IMR-90 (cell line): ENCODE measurements around the gene SNX22. TPM values are rescaled to one million over a fixed set of nuclear protein-coding genes. Genes with fewer than 3 reads are reported as not detected.

Experiments
- ATAC-seq: fragments of 200-7000 bp; cut with Tn5 transposase; 2 replicates; pipeline ENCODE4 v1.9.1; 2020; ENCODE audit warnings: low read depth, mild to moderate bottlenecking, moderate library complexity
- BruUV-seq: library from RNA; stranded (reverse); fragments of 400-500 nt; replicated peaks from 2 replicates; lab custom pipeline; 2021; lab: Mats Ljungman, UMichigan
- CTCF ChIA-PET: fragments of 300-600 bp; formaldehyde crosslinking; extraction: SDS; loops from one replicate; lab custom pipeline; 2021; ENCODE audit warnings: antibody characterized with exemption; lab: Yijun Ruan, JAX
- POLR2A ChIA-PET: fragments of 300-600 bp; sonication (Branson Sonifier 250); formaldehyde crosslinking; loops from one replicate; lab custom pipeline; 2022; ENCODE audit warnings: antibody characterized with exemption; ENCODE audit not compliant: unreplicated experiment; lab: Charles Lee
- DNase-seq: peaks from one replicate; pipeline ENCODE4 v3.0.0; 2013
- H2AFZ ChIP-seq: replicated peaks from 2 replicates; pipeline ENCODE3; 2013; ENCODE audit warnings: low read length, mild to moderate bottlenecking; ENCODE audit not compliant: poor library complexity
- H2AK5ac ChIP-seq: 2 replicates; pipeline ENCODE4 v1.6.1; 2013; ENCODE audit warnings: low read depth, low read length, inconsistent platforms
- H2AK9ac ChIP-seq: replicated peaks from 2 replicates; pipeline ENCODE3; 2013; ENCODE audit warnings: mild to moderate bottlenecking, low read depth, low read length, moderate library complexity; ENCODE audit not compliant: poor library complexity
- H2BK120ac ChIP-seq: 2 replicates; pipeline ENCODE4 v1.6.1; 2013; ENCODE audit warnings: low read depth, low read length, inconsistent platforms
- H2BK15ac ChIP-seq: 3 replicates; pipeline ENCODE4 v1.6.1; 2013; ENCODE audit warnings: low read depth, low read length, inconsistent platforms
- H2BK20ac ChIP-seq: 2 replicates; pipeline ENCODE4 v1.6.1; 2013; ENCODE audit warnings: low read depth, mild to moderate bottlenecking, inconsistent platforms, low read length, moderate library complexity
- H2BK5ac ChIP-seq: 2 replicates; pipeline ENCODE4 v1.6.1; 2013; ENCODE audit warnings: mild to moderate bottlenecking, low read depth, low read length, inconsistent platforms; ENCODE audit not compliant: poor library complexity, severe bottlenecking
- H3K14ac ChIP-seq: replicated peaks from 2 replicates; pipeline ENCODE4 v1.6.1; 2013; ENCODE audit warnings: low read depth, low read length, inconsistent platforms
- H3K18ac ChIP-seq: 2 replicates; pipeline ENCODE4 v1.6.1; 2013; ENCODE audit warnings: low read depth, low read length, control low read depth
- H3K23ac ChIP-seq: 2 replicates; pipeline ENCODE4 v1.6.1; 2013; ENCODE audit warnings: low read depth, low read length, inconsistent platforms
- H3K27ac ChIP-seq: 2 replicates; pipeline ENCODE4 v1.5.1; 2013; ENCODE audit warnings: mild to moderate bottlenecking, control low read depth, low read length; ENCODE audit not compliant: insufficient read depth
- H3K27me3 ChIP-seq: 2 replicates; pipeline ENCODE4 v1.6.1; 2013; ENCODE audit warnings: low read length; ENCODE audit not compliant: control insufficient read depth, insufficient read depth
- H3K36me3 ChIP-seq: 2 replicates; pipeline ENCODE4 v1.6.1; 2013; ENCODE audit warnings: low read length, mixed read lengths; ENCODE audit not compliant: control insufficient read depth, insufficient read depth
- H3K4ac ChIP-seq: 2 replicates; pipeline ENCODE4 v1.6.1; 2013; ENCODE audit warnings: low read depth, low read length, inconsistent platforms
- H3K4me1 ChIP-seq: 2 replicates; pipeline ENCODE4 v1.6.1; 2013; ENCODE audit warnings: low read length, mixed read lengths; ENCODE audit not compliant: control insufficient read depth, insufficient read depth
- H3K4me2 ChIP-seq: 2 replicates; pipeline ENCODE4 v1.6.1; 2013; ENCODE audit warnings: low read depth, mild to moderate bottlenecking, control low read depth, low read length, moderate library complexity
- H3K4me3 ChIP-seq: 2 replicates; pipeline ENCODE4 v1.5.1; 2013; ENCODE audit warnings: low read depth, mild to moderate bottlenecking, control low read depth, low read length, moderate library complexity; ENCODE audit not compliant: insufficient read depth
- H3K56ac ChIP-seq: 2 replicates; pipeline ENCODE4 v1.6.1; 2013; ENCODE audit warnings: low read length, inconsistent platforms; ENCODE audit not compliant: insufficient read depth; ENCODE audit errors: extremely low read depth
- H3K79me1 ChIP-seq, 2 experiments: 2 replicates each; pipeline ENCODE4 v1.6.1; 2013; ENCODE audit warnings: low read length in 2 of 2, inconsistent platforms in 1 of 2, low read depth in 1 of 2
- H3K9ac ChIP-seq: 2 replicates; pipeline ENCODE4 v1.6.1; 2013; ENCODE audit warnings: low read depth, low read length, control low read depth
- H3K9me1 ChIP-seq: 2 replicates; pipeline ENCODE4 v1.6.1; 2013; ENCODE audit warnings: low read length, inconsistent platforms; ENCODE audit not compliant: insufficient read depth
- H3K9me3 ChIP-seq: 2 replicates; pipeline ENCODE4 v1.6.1; 2013; ENCODE audit warnings: low read length; ENCODE audit not compliant: control insufficient read depth, insufficient read depth
- H4K20me1 ChIP-seq: 2 replicates; pipeline ENCODE4 v1.6.1; 2013; ENCODE audit warnings: low read length, inconsistent platforms; ENCODE audit not compliant: insufficient read depth
- H4K5ac ChIP-seq: 2 replicates; pipeline ENCODE4 v1.6.1; 2013; ENCODE audit warnings: mild to moderate bottlenecking, low read depth, low read length, control low read depth
- H4K8ac ChIP-seq, 2 experiments: 2 replicates each; pipeline ENCODE4 v1.6.1; 2013; ENCODE audit warnings: low read depth in 2 of 2, low read length in 2 of 2, control low read depth in 1 of 2, inconsistent platforms in 1 of 2
- H4K91ac ChIP-seq: 2 replicates; pipeline ENCODE4 v1.6.1; 2013; ENCODE audit warnings: low read depth, low read length, inconsistent platforms; ENCODE audit not compliant: insufficient read depth
- CHD1 ChIP-seq: IDR thresholded peaks from 2 replicates; pipeline ENCODE4 v1.6.1; 2012; ENCODE audit warnings: low read depth, low read length, improper control_type of control experiment
- FOS ChIP-seq: fragments of 150-350 bp; IDR thresholded peaks from 2 replicates; pipeline ENCODE4 v1.6.1; 2016; ENCODE audit warnings: low read depth, low read length
- MAZ ChIP-seq: IDR thresholded peaks from 2 replicates; pipeline ENCODE4 v1.6.1; 2012; ENCODE audit warnings: low read depth, mild to moderate bottlenecking, low read length, improper control_type of control experiment, moderate library complexity, borderline replicate concordance
- MXI1 ChIP-seq: IDR thresholded peaks from 2 replicates; pipeline ENCODE4 v1.6.1; 2012; ENCODE audit warnings: low read depth, mild to moderate bottlenecking, low read length, moderate library complexity, borderline replicate concordance
- RAD21 ChIP-seq: IDR thresholded peaks from 2 replicates; pipeline ENCODE4 v1.6.1; 2012; ENCODE audit warnings: low read length, improper control_type of control experiment
- RFX5 ChIP-seq: IDR thresholded peaks from 2 replicates; pipeline ENCODE4 v1.8.0; 2012; ENCODE audit warnings: low read depth, mild to moderate bottlenecking, low read length, moderate library complexity
- SMC3 ChIP-seq: fragments of 150-350 bp; IDR thresholded peaks from 2 replicates; pipeline ENCODE4 v1.6.1; 2016; ENCODE audit warnings: low read depth, mild to moderate bottlenecking, antibody characterized with exemption, low read length, moderate library complexity
- WGBS, 2 experiments: methylation state at CpG; one replicate each; pipeline versions ENCODE4 v1.1.5 to v1.1.7; 2013; ENCODE audit warnings: missing lambda C conversion rate in 2 of 2; ENCODE audit not compliant: insufficient read length in 1 of 2; ENCODE audit errors: extremely low coverage in 2 of 2; 5-methylcytosine and 5-hydroxymethylcytosine counted together
- dilution Hi-C: fragments of 300-500 bp; cut with HindIII; formaldehyde crosslinking; loops from one replicate; pipeline ENCODE4 v1.14.3; 2018; ENCODE audit warnings: low sequenced_read_pairs; ENCODE audit not compliant: unreplicated experiment
- in situ Hi-C: fragments of 300-500 bp; cut with MboI; formaldehyde crosslinking; loops from 3 replicates; pipeline ENCODE4 v1.14.3; 2019; ENCODE audit warnings: low sequenced_read_pairs, inconsistent platforms, mixed read lengths
- intact Hi-C: fragments of 100-400 bp; cut with micrococcal nuclease; formaldehyde crosslinking; loops from 2 replicates; pipeline ENCODE4 v1.10.0; 2022
- polyA plus RNA-seq, 3 experiments: library from polyadenylated mRNA; depleted of rRNA; stranded (reverse); fragments of >200 nt; gene quantifications; 2 replicates each; pipeline ENCODE4 v1.2.3, GENCODE V29; 2012; ENCODE audit warnings: low replicate concordance in 1 of 3
- total RNA-seq: library from RNA; depleted of rRNA; stranded (reverse); fragments of >200 nt; gene quantifications from 2 replicates; pipeline ENCODE4 v1.2.3, GENCODE V29; 2012
- TF ChIP-seq, protein P1 (sequence below): fragments of 150-350 bp; IDR thresholded peaks from 2 replicates; pipeline ENCODE4 v1.6.1; 2016; ENCODE audit warnings: low read depth, mild to moderate bottlenecking, low read length, moderate library complexity, borderline replicate concordance

Gene SNX22
- total and polyA plus RNA-seq, 2 of the 4 experiments (the other 2 are of a cell fraction) = 0.12 to 0.18 TPM

DNA sequence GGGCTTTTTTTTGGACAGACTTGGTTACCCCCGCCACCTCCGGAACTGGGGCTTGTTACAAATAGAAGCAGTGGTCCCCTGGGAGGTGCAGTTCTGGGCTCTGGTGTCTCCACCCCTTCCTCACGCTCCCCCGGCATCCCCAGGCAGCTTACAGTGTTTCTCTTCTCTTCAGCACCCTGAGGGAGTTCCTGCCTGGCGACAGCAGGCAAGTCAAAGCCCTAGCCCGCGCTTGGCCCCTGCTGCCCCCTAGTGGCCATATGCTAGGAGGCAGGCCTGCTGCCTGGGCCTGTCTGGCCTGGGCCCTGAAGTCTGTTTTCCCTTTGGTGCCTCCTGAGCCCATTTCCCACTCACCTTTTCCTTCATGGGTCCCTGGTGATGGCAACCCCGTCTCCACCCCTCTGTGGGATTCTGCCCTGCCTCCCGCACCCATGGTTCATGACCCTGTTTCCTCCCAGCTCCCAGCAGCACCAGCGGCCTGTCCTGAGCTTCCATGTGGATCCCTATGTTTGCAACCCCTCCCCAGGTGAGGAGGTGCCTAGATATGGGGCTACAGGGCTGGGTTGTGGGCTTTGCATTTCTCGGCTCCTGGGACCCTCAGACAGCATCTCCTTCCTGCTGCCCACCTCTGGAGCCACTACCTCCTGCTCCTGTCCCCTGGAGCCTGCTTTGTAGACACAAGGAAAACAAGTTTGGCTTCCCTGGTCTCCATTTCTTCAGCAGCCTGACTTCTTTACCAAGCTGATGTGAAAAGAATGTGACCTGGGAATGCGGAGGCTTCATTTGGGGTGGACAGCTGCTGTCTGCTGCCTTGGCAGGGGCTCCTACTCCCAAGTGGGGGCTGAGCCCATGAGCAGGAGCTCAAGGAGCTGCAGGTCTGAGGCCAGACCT is 2.2 kb downstream of the SNX22 start (continued):
- TF ChIP-seq SMC3 (peak; percentile 61), RFX5 (peak; percentile 63; the same call in 1 of the 2 replicates), RAD21 (peak; percentile 76)

- DNase-seq (no peak), ATAC-seq (no peak)
- Histone ChIP-seq H3K27me3 (peaks cover 15% of the 10 kb centered on the region), H3K27ac (no peak overlapping the region), H3K18ac (no peak overlapping the region), H3K9ac (no peak overlapping the region), H3K4me2 (no peak overlapping the region), H2AFZ (no peak overlapping the region), H3K4ac (no peak overlapping the region), H2BK20ac (no peak overlapping the region), H3K36me3 (peaks cover 58% of the 10 kb centered on the region), H3K56ac (no peak overlapping the region), H2AK9ac (no peak overlapping the region), H3K79me1 (peaks cover 27 to 33% of the 10 kb centered on the region in 2 experiments), H3K9me3 (no peaks in the 10 kb centered on the region), H2BK120ac (no peak overlapping the region), H4K20me1 (peaks cover 67% of the 10 kb centered on the region), H3K9me1 (peaks cover 8% of the 10 kb centered on the region), H4K91ac (no peak overlapping the region), H4K5ac (no peak overlapping the region), H3K23ac (no peak overlapping the region), H3K14ac (no peak overlapping the region), H3K4me3 (no peak overlapping the region), H3K4me1 (peaks cover 3% of the 10 kb centered on the region; the same call in 1 of the 2 replicates), H4K8ac (no peak overlapping the region), H2BK15ac (no peak overlapping the region), H2AK5ac (no peak overlapping the region), H2BK5ac (no peak overlapping the region)
- intact Hi-C loops (no loop called here), dilution Hi-C loops (no loop called here), in situ Hi-C loops (no loop called here)
- BruUV-seq = TSS peak; percentile 99
- 97% methylated on average over 6 of the region's 15 CpGs; no CpG with 5 or more reads in 1 of the 2 experiments for WGBS, 2 experiments
- CTCF ChIA-PET = no interaction called here
- TF ChIP-seq, protein P1, sequence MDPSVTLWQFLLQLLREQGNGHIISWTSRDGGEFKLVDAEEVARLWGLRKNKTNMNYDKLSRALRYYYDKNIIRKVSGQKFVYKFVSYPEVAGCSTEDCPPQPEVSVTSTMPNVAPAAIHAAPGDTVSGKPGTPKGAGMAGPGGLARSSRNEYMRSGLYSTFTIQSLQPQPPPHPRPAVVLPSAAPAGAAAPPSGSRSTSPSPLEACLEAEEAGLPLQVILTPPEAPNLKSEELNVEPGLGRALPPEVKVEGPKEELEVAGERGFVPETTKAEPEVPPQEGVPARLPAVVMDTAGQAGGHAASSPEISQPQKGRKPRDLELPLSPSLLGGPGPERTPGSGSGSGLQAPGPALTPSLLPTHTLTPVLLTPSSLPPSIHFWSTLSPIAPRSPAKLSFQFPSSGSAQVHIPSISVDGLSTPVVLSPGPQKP = no peak
- TF ChIP-seq FOS (no peak), MXI1 (no peak), SMC3 (no peak), CHD1 (no peak), MAZ (no peak)
- POLR2A ChIA-PET = no interaction called here
Measured at GRCh38 chr15:64155802-64156651, 4.5 kb downstream of the SNX22 start.
